Transverse colon (tissue), 4 donors: Measurements from ENCODE around the gene MLLT10. TPM values are rescaled to one million over a fixed set of nuclear protein-coding genes. Genes with fewer than 3 reads are reported as not detected.
"Not testable (repeated sequence)": the region's sequence is repeated elsewhere in the genome, so short reads cannot be mapped to it uniquely, and the experiment has no call there.

Source experiments
- DNase-seq: peaks from one replicate; pipeline ENCODE4 v3.0.0-alpha.2; 2019
- H3K27ac ChIP-seq, 4 donors: fragments of 200-600 bp; sonication (generic); 2 replicates each; pipeline ENCODE4 v1.5.1; 2016 to 2018; ENCODE audit warnings: inconsistent platforms in 4 of 4
- H3K27me3 ChIP-seq: fragments of 200-600 bp; sonication (generic); 2 replicates; pipeline ENCODE4 v1.5.1; 2017; ENCODE audit warnings: inconsistent platforms
- H3K36me3 ChIP-seq, 4 donors: fragments of 200-600 bp; sonication (generic); 2 replicates each; pipeline ENCODE4 v1.5.1; 2017 to 2019; ENCODE audit warnings: inconsistent platforms in 4 of 4
- H3K4me1 ChIP-seq, 4 donors: fragments of 200-600 bp; sonication (generic); 2 replicates each; pipeline ENCODE4 v1.5.1; 2017 to 2020; ENCODE audit warnings: inconsistent platforms in 4 of 4
- H3K4me3 ChIP-seq, 4 donors: fragments of 200-600 bp; sonication (generic); 1 replicate in 1 of 4; 2 replicates in 3 of 4; pipeline versions ENCODE4 v1.5.1 to v1.6.1; 2017 to 2019; ENCODE audit warnings: inconsistent platforms in 4 of 4
- H3K9me3 ChIP-seq, 2 donors: fragments of 200-600 bp; sonication (generic); 2 replicates each; pipeline ENCODE4 v1.5.1; 2017 to 2019; ENCODE audit warnings: inconsistent platforms in 2 of 2
- CTCF ChIP-seq, 5 experiments: fragments of 200-600 bp in 3 of 5; fragments of 450-650 bp in 2 of 5; sonication (generic) in 3 of 5; IDR thresholded peaks; 1 replicate in 2 of 5; 2 replicates in 3 of 5; pipeline ENCODE4 v1.5.1; 2016 to 2017; ENCODE audit warnings: antibody characterized with exemption in 5 of 5, inconsistent platforms in 3 of 5, mild to moderate bottlenecking in 2 of 5, moderate library complexity in 1 of 5
- EP300 ChIP-seq: sonication (generic); formaldehyde crosslinking; IDR thresholded peaks from one replicate; pipeline ENCODE4 v1.6.1; 2017; ENCODE audit warnings: antibody characterized with exemption, low read depth
- POLR2A ChIP-seq: fragments of 450-650 bp; IDR thresholded peaks from one replicate; pipeline ENCODE4 v1.6.1; 2016; ENCODE audit warnings: antibody characterized with exemption, mild to moderate bottlenecking, moderate library complexity
- POLR2AphosphoS5 ChIP-seq, 3 donors: sonication (generic); formaldehyde crosslinking; IDR thresholded peaks; one replicate each; pipeline ENCODE4 v1.6.1; 2016; ENCODE audit warnings: antibody characterized with exemption in 3 of 3
- WGBS, 2 donors: methylation state at CpG; one replicate each; pipeline ENCODE4 v1.1.5; 2018; ENCODE audit warnings: low coverage in 1 of 2; 5-methylcytosine and 5-hydroxymethylcytosine counted together
- in situ Hi-C, 4 donors: fragments of 200-750 bp; cut with MboI; loops; one replicate each; pipeline versions ENCODE4 v1.15.0 to v1.15.1; 2017; ENCODE audit warnings: low sequenced_read_pairs in 3 of 4, low pct_ligation_motif_present in 1 of 4, low pct_unique_long_range_greater_than_20kb in 1 of 4
- intact Hi-C: fragments of 100-400 bp; cut with DNase I; formaldehyde crosslinking; loops from one replicate; pipeline ENCODE4 v1.15.1; 2023; ENCODE audit warnings: low total_unique reads
- total RNA-seq, 4 donors: library from RNA; depleted of rRNA; stranded (reverse); fragments of >200 nt; gene quantifications; one replicate each; pipeline ENCODE4 v1.1.0, GENCODE V29; 2016

MLLT10 gene
- total RNA-seq, 4 donors from 2014 or later, result 12.0 to 43.0 (median 28.5) TPM

GRCh38 chr10:21570761-21571521 lies 36.9 kb downstream of the MLLT10 start:
- H3K36me3 ChIP-seq, result no peaks in the 10 kb centered on the region
- in situ Hi-C loops (no loop called here), intact Hi-C loops (no loop called here)
- H3K27me3 ChIP-seq, result no peaks in the 10 kb centered on the region
- TF ChIP-seq EP300, result no peak
- WGBS, 2 donors, result 63 to 80% methylated on average over 3 of the region's 3 CpGs
- no peak overlapping the region for H3K4me3 ChIP-seq
- no peak overlapping the region for H3K27ac ChIP-seq
- DNase-seq, result no peak
- peaks cover 0 to 32% (median 11%) of the 10 kb centered on the region in 4 donors for H3K4me1 ChIP-seq
- H3K9me3 ChIP-seq, result no peaks in the 10 kb centered on the region

GRCh38 chr10:21572578-21572977 lies 38.5 kb downstream of the MLLT10 start:
- in situ Hi-C loops (no loop called here), intact Hi-C loops (no loop called here)
- no peaks in the 10 kb centered on the region for H3K9me3 ChIP-seq
- TF ChIP-seq CTCF (IDR thresholded peaks at IDR 0.05) (no peak), POLR2AphosphoS5 (IDR thresholded peaks at IDR 0.05) (no peak), EP300 (no peak), POLR2A (no peak)
- WGBS, 2 donors, result 75 to 82% methylated on average over 3 of the region's 3 CpGs
- H3K27ac ChIP-seq, result no peak overlapping the region
- H3K27me3 ChIP-seq, result no peaks in the 10 kb centered on the region
- H3K4me1 ChIP-seq, result peaks cover 0 to 21% (median 11%) of the 10 kb centered on the region in 4 donors
- no peaks in the 10 kb centered on the region for H3K36me3 ChIP-seq
- H3K4me3 ChIP-seq, result no peak overlapping the region
- DNase-seq, result no peak

GRCh38 chr10:21574514-21574913 lies 40.5 kb downstream of the MLLT10 start:
- H3K27ac ChIP-seq, H3K36me3 ChIP-seq, intact Hi-C loops, H3K4me3 ChIP-seq, in situ Hi-C loops, H3K9me3 ChIP-seq, H3K27me3 ChIP-seq, DNase-seq: not testable (repeated sequence)
- WGBS, 2 donors, result 88% methylated on average over 2 of the region's 2 CpGs; no CpG with 5 or more reads in 1 of the 2 donors
- peaks cover 0 to 21% (median 7%) of the 10 kb centered on the region in 4 donors for H3K4me1 ChIP-seq

GRCh38 chr10:21579291-21579690 lies 45.3 kb downstream of the MLLT10 start:
- no peak for TF ChIP-seq EP300
- no peak for TF ChIP-seq CTCF (IDR thresholded peaks at IDR 0.05)
- no peak for TF ChIP-seq POLR2A
- TF ChIP-seq POLR2AphosphoS5 (IDR thresholded peaks at IDR 0.05), result no peak
- Histone ChIP-seq H3K9me3 (no peaks in the 10 kb centered on the region), H3K36me3 (no peaks in the 10 kb centered on the region), H3K27ac (no peak overlapping the region), H3K27me3 (no peaks in the 10 kb centered on the region), H3K4me3 (no peak overlapping the region), H3K4me1 (peaks cover 0 to 9% (median 0%) of the 10 kb centered on the region in 4 donors)
- WGBS, 2 donors, result 88 to 94% methylated on average over 5 of the region's 5 CpGs
- intact Hi-C loops, result no loop called here
- DNase-seq, result no peak
- in situ Hi-C loops, result no loop called here

- H3K4me1 ChIP-seq, H3K27me3 ChIP-seq, in situ Hi-C loops, H3K9me3 ChIP-seq, H3K36me3 ChIP-seq, DNase-seq, H3K4me3 ChIP-seq, intact Hi-C loops, H3K27ac ChIP-seq: not testable (repeated sequence)
- WGBS, 2 donors, result 71 to 100% methylated on average over 1 to 3 of the region's 3 CpGs
These were observed 47.4 kb downstream of the MLLT10 start for GRCh38 chr10:21581421-21581834.
